ENCODE results near the gene FAM149B1. TPM values are rescaled to one million over a fixed set of nuclear protein-coding genes. Genes with fewer than 3 reads are reported as not detected.

Gene FAM149B1
- total RNA-seq, 3 donors from 2014 or later (not counting 1 experiment from before 2014, with no cell fraction given) = 12.7 to 17.6 (median 12.8) TPM

DNA sequence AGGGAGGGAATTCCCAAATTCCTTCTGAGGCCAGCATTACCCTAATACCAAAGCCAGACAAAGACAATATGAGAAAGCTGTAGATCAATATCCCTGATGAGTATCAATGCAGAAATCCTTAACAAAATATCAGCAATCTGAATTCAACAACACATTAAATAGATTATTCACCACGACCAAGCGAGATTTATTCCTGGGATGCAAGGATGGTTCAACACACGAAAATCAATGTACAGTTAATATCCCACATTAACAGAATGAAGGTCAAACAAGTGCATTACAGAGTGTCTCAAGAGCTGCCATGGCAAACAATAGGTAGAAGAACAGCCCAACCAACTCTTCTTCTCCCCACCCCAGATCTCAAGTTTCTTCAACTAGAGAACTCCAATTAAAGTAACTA is 6.3 kb upstream of the FAM149B1 start:
- peak overlapping the region in 1 of 2 donors; percentile 5 for H3K27ac Mint-ChIP-seq
- Histone ChIP-seq H3K27me3 (ENCODE audit: control insufficient read depth, insufficient read depth, low read length) (no peaks in the 10 kb centered on the region), H3K9me3 (ENCODE audit: control insufficient read depth, insufficient read depth, low read length) (no peaks in the 10 kb centered on the region), H3K4me3 (ENCODE audit: low read length) (no peak overlapping the region), H3K36me3 (ENCODE audit: control insufficient read depth, insufficient read depth, low read length) (peaks cover 31% of the 10 kb centered on the region), H3K27ac (ENCODE audit: low read length) (no peak overlapping the region), H3K4me1 (ENCODE audit: control insufficient read depth, insufficient read depth, low read length) (no peaks in the 10 kb centered on the region)
- 94% methylated on average over 3 of the region's 3 CpGs for WGBS (ENCODE audit: insufficient coverage)
- H3K27me3 Mint-ChIP-seq (ENCODE audit: low read depth in 2 of 2) = no peaks in the 10 kb centered on the region
- H3K4me1 Mint-ChIP-seq = peaks cover 36 to 42% of the 10 kb centered on the region in 2 donors
- TF ChIP-seq, protein P1, sequence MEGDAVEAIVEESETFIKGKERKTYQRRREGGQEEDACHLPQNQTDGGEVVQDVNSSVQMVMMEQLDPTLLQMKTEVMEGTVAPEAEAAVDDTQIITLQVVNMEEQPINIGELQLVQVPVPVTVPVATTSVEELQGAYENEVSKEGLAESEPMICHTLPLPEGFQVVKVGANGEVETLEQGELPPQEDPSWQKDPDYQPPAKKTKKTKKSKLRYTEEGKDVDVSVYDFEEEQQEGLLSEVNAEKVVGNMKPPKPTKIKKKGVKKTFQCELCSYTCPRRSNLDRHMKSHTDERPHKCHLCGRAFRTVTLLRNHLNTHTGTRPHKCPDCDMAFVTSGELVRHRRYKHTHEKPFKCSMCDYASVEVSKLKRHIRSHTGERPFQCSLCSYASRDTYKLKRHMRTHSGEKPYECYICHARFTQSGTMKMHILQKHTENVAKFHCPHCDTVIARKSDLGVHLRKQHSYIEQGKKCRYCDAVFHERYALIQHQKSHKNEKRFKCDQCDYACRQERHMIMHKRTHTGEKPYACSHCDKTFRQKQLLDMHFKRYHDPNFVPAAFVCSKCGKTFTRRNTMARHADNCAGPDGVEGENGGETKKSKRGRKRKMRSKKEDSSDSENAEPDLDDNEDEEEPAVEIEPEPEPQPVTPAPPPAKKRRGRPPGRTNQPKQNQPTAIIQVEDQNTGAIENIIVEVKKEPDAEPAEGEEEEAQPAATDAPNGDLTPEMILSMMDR (IDR thresholded peaks at IDR 0.05) = no peak
- no peaks in the 10 kb centered on the region for H3K36me3 Mint-ChIP-seq
- H3K9me3 Mint-ChIP-seq = no peaks in the 10 kb centered on the region
- intact Hi-C loops (cut with micrococcal nuclease) = no loop called here
- no peak overlapping the region for H3K4me3 Mint-ChIP-seq
- no peak for DNase-seq
- no peak for ATAC-seq

DNA sequence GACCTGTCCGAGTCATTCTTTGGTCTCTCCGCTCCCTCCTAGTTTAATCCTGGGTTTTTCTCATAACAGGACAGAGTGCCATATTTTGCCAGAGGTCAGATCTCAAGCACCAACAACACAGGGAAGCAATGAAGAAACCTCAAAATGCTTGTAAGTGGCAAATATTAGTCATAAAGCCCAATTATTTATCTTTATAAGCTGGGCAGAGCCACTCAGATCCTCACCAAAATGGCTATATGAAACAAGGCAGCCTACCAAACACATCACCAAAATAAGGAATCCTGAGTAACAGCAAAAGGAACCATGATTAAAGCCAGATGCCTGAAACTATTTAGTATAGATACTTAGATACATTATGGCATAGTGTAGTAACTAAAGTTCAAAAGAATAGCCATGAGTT is 4.8 kb upstream of the FAM149B1 start:
- H3K4me1 ChIP-seq (ENCODE audit: control insufficient read depth, insufficient read depth, low read length) = no peaks in the 10 kb centered on the region

DNA sequence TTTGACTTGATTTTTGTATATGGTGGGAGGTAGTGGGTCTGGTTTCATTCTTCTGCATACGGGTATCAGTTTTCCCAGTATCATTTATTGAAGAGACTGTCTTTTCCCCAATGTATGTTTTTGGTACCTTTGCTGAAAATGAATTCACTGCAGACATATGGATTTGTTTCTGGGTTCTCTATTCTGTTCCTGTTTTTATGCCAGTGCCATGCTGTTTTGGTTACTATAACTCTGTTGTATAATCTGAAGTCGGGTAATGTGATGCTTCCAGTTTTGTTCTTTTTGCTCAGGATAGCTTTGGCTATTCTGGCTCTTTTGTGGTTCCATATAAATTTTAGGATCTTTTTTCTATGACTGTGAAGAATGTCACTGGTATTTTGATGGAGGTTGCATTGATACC is 947 bp upstream of the FAM149B1 start:
- TF ChIP-seq, protein P1 (IDR thresholded peaks at IDR 0.05) = no peak
- intact Hi-C loops (cut with micrococcal nuclease) = loop anchor here (5.0 kb wide), 1 partner anchor 80 kb away; the partner anchor contains the start of gene DNAJC9
- Mint-ChIP-seq H3K4me3 (peak overlapping the region; percentile 100), H3K4me1 (peaks cover 44 to 46% of the 10 kb centered on the region in 2 donors), H3K27me3 (ENCODE audit: low read depth in 2 of 2) (no peaks in the 10 kb centered on the region), H3K36me3 (no peaks in the 10 kb centered on the region), H3K9me3 (no peaks in the 10 kb centered on the region), H3K27ac (peak overlapping the region; percentile 100)
- Histone ChIP-seq H3K9me3 (ENCODE audit: control insufficient read depth, insufficient read depth, low read length) (no peaks in the 10 kb centered on the region), H3K4me1 (ENCODE audit: control insufficient read depth, insufficient read depth, low read length) (peaks cover 9% of the 10 kb centered on the region), H3K27ac (ENCODE audit: low read length) (peak overlapping the region; percentile 93), H3K36me3 (ENCODE audit: control insufficient read depth, insufficient read depth, low read length) (peaks cover 11% of the 10 kb centered on the region), H3K4me3 (ENCODE audit: low read length) (peak overlapping the region; percentile 89), H3K27me3 (ENCODE audit: control insufficient read depth, insufficient read depth, low read length) (no peaks in the 10 kb centered on the region)
- WGBS (ENCODE audit: insufficient coverage) = 93% methylated on average over 2 of the region's 2 CpGs
- no peak for DNase-seq
- ATAC-seq = no peak

More for the DNA sequence above, 4.8 kb upstream of the FAM149B1 start:
- no peak overlapping the region for H3K4me3 Mint-ChIP-seq
- no peaks in the 10 kb centered on the region for H3K27me3 Mint-ChIP-seq (ENCODE audit: low read depth in 2 of 2)
- peaks cover 24% of the 10 kb centered on the region for H3K36me3 ChIP-seq (ENCODE audit: control insufficient read depth, insufficient read depth, low read length)
- DNase-seq = no peak
- TF ChIP-seq, protein P1 (IDR thresholded peaks at IDR 0.05) = no peak
- ATAC-seq = no peak
- H3K4me3 ChIP-seq (ENCODE audit: low read length) = no peak overlapping the region
- peak overlapping the region in 1 of 2 donors; percentile 27 for H3K27ac Mint-ChIP-seq
- H3K27ac ChIP-seq (ENCODE audit: low read length) = no peak overlapping the region
- H3K27me3 ChIP-seq (ENCODE audit: control insufficient read depth, insufficient read depth, low read length) = no peaks in the 10 kb centered on the region
- H3K9me3 Mint-ChIP-seq = no peaks in the 10 kb centered on the region
- intact Hi-C loops (cut with micrococcal nuclease) = no loop called here
- WGBS (ENCODE audit: insufficient coverage) = 97% methylated on average over 2 of the region's 2 CpGs
- no peaks in the 10 kb centered on the region for H3K9me3 ChIP-seq (ENCODE audit: control insufficient read depth, insufficient read depth, low read length)
- H3K36me3 Mint-ChIP-seq = no peaks in the 10 kb centered on the region
- peaks cover 49 to 56% of the 10 kb centered on the region in 2 donors for H3K4me1 Mint-ChIP-seq

DNA sequence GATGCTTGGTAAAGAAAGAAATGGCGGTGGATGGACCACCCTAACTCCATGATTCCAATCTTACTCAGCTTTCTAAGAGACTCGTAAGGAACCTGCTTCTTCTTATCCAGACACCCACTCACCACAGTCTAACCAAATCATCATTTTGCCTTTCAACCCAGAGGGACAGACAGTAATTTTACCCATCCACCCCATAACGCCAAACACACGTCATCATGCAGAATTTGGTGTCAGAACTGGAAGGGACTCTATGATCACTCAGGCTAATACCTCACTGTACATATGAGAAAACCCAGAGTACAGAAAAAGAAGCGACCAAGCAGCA is 499 bp upstream of the FAM149B1 start:
- intact Hi-C loops (cut with micrococcal nuclease) = loop anchor here (5.0 kb wide), 1 partner anchor 80 kb away; the partner anchor contains the start of gene DNAJC9
- 0% methylated on average over 4 of the region's 5 CpGs for WGBS (ENCODE audit: insufficient coverage)
- Histone ChIP-seq H3K9me3 (ENCODE audit: control insufficient read depth, insufficient read depth, low read length) (no peaks in the 10 kb centered on the region), H3K4me1 (ENCODE audit: control insufficient read depth, insufficient read depth, low read length) (peaks cover 9% of the 10 kb centered on the region), H3K27me3 (ENCODE audit: control insufficient read depth, insufficient read depth, low read length) (no peaks in the 10 kb centered on the region), H3K4me3 (ENCODE audit: low read length) (peak overlapping the region; percentile 89), H3K27ac (ENCODE audit: low read length) (peak overlapping the region; percentile 93), H3K36me3 (ENCODE audit: control insufficient read depth, insufficient read depth, low read length) (peaks cover 7% of the 10 kb centered on the region)
- TF ChIP-seq, protein P1 (IDR thresholded peaks at IDR 0.05) = no peak
- Mint-ChIP-seq H3K9me3 (no peaks in the 10 kb centered on the region), H3K27me3 (ENCODE audit: low read depth in 2 of 2) (no peaks in the 10 kb centered on the region), H3K4me3 (peak overlapping the region; percentile 100), H3K27ac (peak overlapping the region; percentile 100), H3K36me3 (no peaks in the 10 kb centered on the region), H3K4me1 (peaks cover 41 to 42% of the 10 kb centered on the region in 2 donors)
- no peak for DNase-seq
- peak in 1 of 3 donors; percentile 32 for ATAC-seq
